ENCODE measurements around the gene NUP153.

The NUP153 gene

DNA sequence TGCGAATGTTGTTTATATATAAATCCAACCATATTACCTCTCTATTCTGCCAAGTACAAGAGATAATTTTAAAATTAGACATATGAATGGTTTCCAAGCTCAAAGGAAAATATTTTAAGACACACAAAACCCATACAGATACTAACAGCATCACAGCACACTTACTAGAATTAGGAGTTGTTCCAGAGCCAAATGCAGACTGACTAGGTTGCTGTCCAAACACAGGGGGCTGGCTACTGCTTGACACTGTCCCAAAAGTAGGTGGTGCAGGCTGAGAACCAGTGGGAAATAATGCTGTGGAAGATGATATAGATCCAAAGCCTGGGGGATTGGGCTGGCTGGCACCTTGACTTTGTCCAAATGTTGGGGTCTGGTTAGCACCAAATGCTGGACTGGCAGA is 82.3 kb downstream of the NUP153 start:
- H3K36me3 ChIP-seq (ENCODE audit: insufficient read depth, low read length) = peaks cover 42% of the 10 kb centered on the region
- H3K27ac ChIP-seq (ENCODE audit: low read depth, low read length) = no peak overlapping the region
- H3K9me3 ChIP-seq (ENCODE audit: low read length) = no peaks in the 10 kb centered on the region
- H3K4me3 ChIP-seq (ENCODE audit: low read depth in 1 of 2, low read length in 2 of 2) = no peak overlapping the region
- H3K9ac ChIP-seq (ENCODE audit: low read length) = no peak overlapping the region
- H3K27me3 ChIP-seq (ENCODE audit: control insufficient read depth in 1 of 2, insufficient read depth in 2 of 2, low read length in 2 of 2) = no peaks in the 10 kb centered on the region
- H3K4me1 ChIP-seq (ENCODE audit: insufficient read depth, low read length) = no peaks in the 10 kb centered on the region

- Histone ChIP-seq H3K36me3 (ENCODE audit: insufficient read depth, low read length) (peaks cover 36% of the 10 kb centered on the region), H3K9me3 (ENCODE audit: low read length) (no peaks in the 10 kb centered on the region), H3K4me3 (ENCODE audit: low read depth in 1 of 2, low read length in 2 of 2) (no peak overlapping the region), H3K27ac (ENCODE audit: low read depth, low read length) (no peak overlapping the region), H3K27me3 (ENCODE audit: control insufficient read depth in 1 of 2, insufficient read depth in 2 of 2, low read length in 2 of 2) (no peaks in the 10 kb centered on the region), H3K4me1 (ENCODE audit: insufficient read depth, low read length) (no peaks in the 10 kb centered on the region), H3K9ac (ENCODE audit: low read length) (no peak overlapping the region)
Measured at GRCh38 chr6:17622144-17622543, 84.6 kb downstream of the NUP153 start.

DNA sequence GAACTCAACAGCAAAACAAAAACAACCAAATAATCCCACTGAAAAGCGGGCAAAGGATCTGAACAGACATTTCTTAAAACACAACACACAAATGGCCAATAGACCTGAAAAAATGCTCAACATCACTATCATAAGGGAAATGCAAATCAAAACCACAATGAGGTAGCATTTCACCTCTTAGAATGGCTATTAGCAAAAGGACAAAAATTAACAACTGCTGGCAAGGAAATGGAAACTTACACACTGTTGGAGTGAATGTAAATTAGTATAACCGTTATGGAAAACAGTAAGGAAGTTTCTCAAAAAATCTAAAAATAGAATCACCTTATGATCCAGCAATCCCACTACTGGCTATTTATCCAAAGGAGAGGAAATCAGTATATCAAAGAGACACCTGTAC is 85.7 kb downstream of the NUP153 start:
- Histone ChIP-seq H3K4me3 (ENCODE audit: low read depth in 1 of 2, low read length in 2 of 2) (no peak overlapping the region), H3K9me3 (ENCODE audit: low read length) (no peaks in the 10 kb centered on the region), H3K9ac (ENCODE audit: low read length) (no peak overlapping the region), H3K36me3 (ENCODE audit: insufficient read depth, low read length) (peaks cover 31% of the 10 kb centered on the region), H3K4me1 (ENCODE audit: insufficient read depth, low read length) (no peaks in the 10 kb centered on the region), H3K27me3 (ENCODE audit: control insufficient read depth in 1 of 2, insufficient read depth in 2 of 2, low read length in 2 of 2) (no peaks in the 10 kb centered on the region), H3K27ac (ENCODE audit: low read depth, low read length) (no peak overlapping the region)

- H3K9ac ChIP-seq (ENCODE audit: low read length) = no peak overlapping the region
- H3K27ac ChIP-seq (ENCODE audit: low read depth, low read length) = no peak overlapping the region
- no peaks in the 10 kb centered on the region for H3K4me1 ChIP-seq (ENCODE audit: insufficient read depth, low read length)
- peaks cover 11% of the 10 kb centered on the region for H3K36me3 ChIP-seq (ENCODE audit: insufficient read depth, low read length)
- no peak overlapping the region for H3K4me3 ChIP-seq (ENCODE audit: low read depth in 1 of 2, low read length in 2 of 2)
- no peaks in the 10 kb centered on the region for H3K27me3 ChIP-seq (ENCODE audit: control insufficient read depth in 1 of 2, insufficient read depth in 2 of 2, low read length in 2 of 2)
- no peaks in the 10 kb centered on the region for H3K9me3 ChIP-seq (ENCODE audit: low read length)
Measured at GRCh38 chr6:17615794-17616193, 90.9 kb downstream of the NUP153 start.

- H3K27ac ChIP-seq (ENCODE audit: low read depth, low read length) = no peak overlapping the region
- no peaks in the 10 kb centered on the region for H3K9me3 ChIP-seq (ENCODE audit: low read length)
- H3K36me3 ChIP-seq (ENCODE audit: insufficient read depth, low read length) = peaks cover 10% of the 10 kb centered on the region
- no peak overlapping the region for H3K4me3 ChIP-seq (ENCODE audit: low read depth in 1 of 2, low read length in 2 of 2)
- no peak overlapping the region for H3K9ac ChIP-seq (ENCODE audit: low read length)
- no peaks in the 10 kb centered on the region for H3K27me3 ChIP-seq (ENCODE audit: control insufficient read depth in 1 of 2, insufficient read depth in 2 of 2, low read length in 2 of 2)
- H3K4me1 ChIP-seq (ENCODE audit: insufficient read depth, low read length) = no peaks in the 10 kb centered on the region
Measured at GRCh38 chr6:17612048-17612447, 94.7 kb downstream of the NUP153 start.

- no peaks in the 10 kb centered on the region for H3K27me3 ChIP-seq (ENCODE audit: control insufficient read depth in 1 of 2, insufficient read depth in 2 of 2, low read length in 2 of 2)
- H3K27ac ChIP-seq (ENCODE audit: low read depth, low read length) = no peak overlapping the region
- H3K9ac ChIP-seq (ENCODE audit: low read length) = no peak overlapping the region
- H3K4me3 ChIP-seq (ENCODE audit: low read depth in 1 of 2, low read length in 2 of 2) = no peak overlapping the region
- H3K4me1 ChIP-seq (ENCODE audit: insufficient read depth, low read length) = no peaks in the 10 kb centered on the region
- peaks cover 15% of the 10 kb centered on the region for H3K36me3 ChIP-seq (ENCODE audit: insufficient read depth, low read length)
- H3K9me3 ChIP-seq (ENCODE audit: low read length) = no peaks in the 10 kb centered on the region
Measured at GRCh38 chr6:17610835-17611234, 95.9 kb downstream of the NUP153 start.

DNA sequence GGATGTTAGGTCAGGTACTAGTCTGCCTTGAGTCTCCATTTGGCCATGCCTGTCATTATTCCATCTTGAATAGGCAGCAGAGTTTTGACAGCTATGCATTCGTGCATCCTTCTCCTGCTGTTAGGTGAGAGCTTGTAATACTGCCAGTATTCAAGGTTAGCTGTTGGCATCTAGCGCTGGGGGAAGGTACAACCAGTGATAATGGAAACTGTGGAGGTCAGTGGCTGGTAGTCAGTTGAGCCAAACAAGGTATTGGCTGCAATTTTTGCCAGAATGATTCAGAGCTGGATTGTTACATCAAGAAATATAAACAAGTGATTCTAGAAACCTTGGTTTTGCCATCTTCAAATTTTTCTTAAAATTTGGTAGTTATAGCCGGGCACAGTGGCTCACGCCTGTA is 100.1 kb downstream of the NUP153 start:
- Histone ChIP-seq H3K36me3 (ENCODE audit: insufficient read depth, low read length) (peaks cover 33% of the 10 kb centered on the region), H3K4me1 (ENCODE audit: insufficient read depth, low read length) (peaks cover 12% of the 10 kb centered on the region), H3K27me3 (ENCODE audit: control insufficient read depth in 1 of 2, insufficient read depth in 2 of 2, low read length in 2 of 2) (no peaks in the 10 kb centered on the region), H3K9ac (ENCODE audit: low read length) (no peak overlapping the region), H3K27ac (ENCODE audit: low read depth, low read length) (no peak overlapping the region), H3K9me3 (ENCODE audit: low read length) (no peaks in the 10 kb centered on the region), H3K4me3 (ENCODE audit: low read depth in 1 of 2, low read length in 2 of 2) (no peak overlapping the region)

- Histone ChIP-seq H3K4me1 (ENCODE audit: insufficient read depth, low read length) (peaks cover 16% of the 10 kb centered on the region), H3K9ac (ENCODE audit: low read length) (no peak overlapping the region), H3K36me3 (ENCODE audit: insufficient read depth, low read length) (peaks cover 29% of the 10 kb centered on the region), H3K4me3 (ENCODE audit: low read depth in 1 of 2, low read length in 2 of 2) (no peak overlapping the region), H3K9me3 (ENCODE audit: low read length) (no peaks in the 10 kb centered on the region), H3K27me3 (ENCODE audit: control insufficient read depth in 1 of 2, insufficient read depth in 2 of 2, low read length in 2 of 2) (no peaks in the 10 kb centered on the region), H3K27ac (ENCODE audit: low read depth, low read length) (no peak overlapping the region)
Measured at GRCh38 chr6:17602888-17603287, 103.8 kb downstream of the NUP153 start.

DNA sequence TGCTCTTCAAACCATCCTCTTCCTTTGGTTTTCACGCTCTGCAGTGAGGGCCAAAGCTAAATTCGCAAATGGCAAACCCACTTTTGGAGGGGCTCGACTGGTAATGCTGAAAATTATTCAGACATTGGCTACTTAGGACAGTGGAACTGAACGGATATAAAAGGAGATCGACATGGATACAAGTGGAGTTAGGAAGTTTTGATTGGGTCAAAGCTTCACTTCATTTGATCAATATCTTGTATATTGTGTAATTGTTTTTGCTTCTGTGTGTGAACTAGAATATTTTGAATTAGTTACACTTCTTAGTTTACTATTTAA is 105.4 kb downstream of the NUP153 start:
- H3K4me1 ChIP-seq (ENCODE audit: insufficient read depth, low read length) = peaks cover 16% of the 10 kb centered on the region
- H3K9ac ChIP-seq (ENCODE audit: low read length) = peak overlapping the region; percentile 91
- H3K4me3 ChIP-seq (ENCODE audit: low read depth in 1 of 2, low read length in 2 of 2) = peak overlapping the region; percentile 74 to 99
- H3K27ac ChIP-seq (ENCODE audit: low read depth, low read length) = peak overlapping the region; percentile 93
- no peaks in the 10 kb centered on the region for H3K27me3 ChIP-seq (ENCODE audit: control insufficient read depth in 1 of 2, insufficient read depth in 2 of 2, low read length in 2 of 2)
- H3K9me3 ChIP-seq (ENCODE audit: low read length) = no peaks in the 10 kb centered on the region
- peaks cover 19% of the 10 kb centered on the region for H3K36me3 ChIP-seq (ENCODE audit: insufficient read depth, low read length)

DNA sequence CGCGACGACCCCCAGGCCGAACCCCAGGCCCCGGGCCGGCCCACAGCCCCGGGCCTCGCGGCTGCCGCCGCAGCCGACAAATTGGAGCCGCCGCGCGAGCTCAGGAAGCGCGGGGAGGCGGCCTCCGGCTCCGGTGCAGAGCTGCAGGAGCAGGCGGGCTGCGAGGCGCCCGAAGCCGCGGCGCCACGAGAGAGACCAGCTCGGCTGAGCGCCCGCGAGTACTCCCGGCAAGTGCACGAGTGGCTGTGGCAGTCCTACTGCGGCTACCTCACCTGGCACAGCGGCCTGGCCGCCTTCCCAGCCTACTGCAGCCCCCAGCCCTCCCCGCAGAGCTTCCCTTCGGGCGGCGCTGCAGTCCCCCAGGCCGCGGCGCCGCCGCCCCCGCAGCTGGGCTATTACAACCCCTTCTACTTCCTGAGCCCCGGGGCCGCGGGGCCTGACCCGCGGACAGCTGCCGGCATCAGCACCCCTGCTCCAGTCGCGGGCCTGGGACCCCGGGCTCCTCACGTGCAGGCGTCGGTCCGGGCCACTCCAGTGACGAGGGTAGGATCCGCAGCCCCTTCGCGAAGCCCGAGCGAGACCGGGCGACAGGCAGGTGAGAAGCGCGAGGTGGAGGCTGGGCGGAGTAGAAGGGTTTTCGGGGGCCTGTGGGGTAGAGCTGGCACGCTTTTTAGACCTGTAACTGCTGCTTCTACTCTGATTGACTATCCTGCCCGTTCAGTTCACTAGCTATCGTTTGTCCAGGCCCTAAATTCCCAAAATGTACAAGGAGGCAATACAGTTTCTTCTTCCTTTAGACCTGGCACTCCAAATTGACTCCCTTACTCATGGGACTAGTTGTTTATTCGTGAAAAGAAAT is 106.0 kb downstream of the NUP153 start:
- H3K36me3 ChIP-seq (ENCODE audit: insufficient read depth, low read length) = peaks cover 18% of the 10 kb centered on the region
- peaks cover 16% of the 10 kb centered on the region for H3K4me1 ChIP-seq (ENCODE audit: insufficient read depth, low read length)
- H3K4me3 ChIP-seq (ENCODE audit: low read depth in 1 of 2, low read length in 2 of 2) = peak overlapping the region; percentile 74 to 99
- H3K27ac ChIP-seq (ENCODE audit: low read depth, low read length) = peak overlapping the region; percentile 93
- H3K9ac ChIP-seq (ENCODE audit: low read length) = peak overlapping the region; percentile 91
- no peaks in the 10 kb centered on the region for H3K27me3 ChIP-seq (ENCODE audit: control insufficient read depth in 1 of 2, insufficient read depth in 2 of 2, low read length in 2 of 2)
- H3K9me3 ChIP-seq (ENCODE audit: low read length) = no peaks in the 10 kb centered on the region

- Histone ChIP-seq H3K27me3 (ENCODE audit: control insufficient read depth in 1 of 2, insufficient read depth in 2 of 2, low read length in 2 of 2) (no peaks in the 10 kb centered on the region), H3K27ac (ENCODE audit: low read depth, low read length) (peak within 1 kb of the TSS; percentile 93), H3K4me3 (ENCODE audit: low read depth in 1 of 2, low read length in 2 of 2) (peak within 1 kb of the TSS; percentile 74 to 99), H3K4me1 (ENCODE audit: insufficient read depth, low read length) (peaks cover 16% of the 10 kb centered on the region), H3K36me3 (ENCODE audit: insufficient read depth, low read length) (peaks cover 12% of the 10 kb centered on the region), H3K9me3 (ENCODE audit: low read length) (no peaks in the 10 kb centered on the region), H3K9ac (ENCODE audit: low read length) (peak within 1 kb of the TSS; percentile 91)
Measured at GRCh38 chr6:17599877-17600526, 106.7 kb downstream of the NUP153 start, which contains the start of gene FAM8A1. TSS of gene FAM8A1 (plus strand) at chr6:17600302. CDS start at chr6:17600410, 108 bp downstream.
